GM12878 (cell line): ENCODE results near the gene ABCC2. TPM values are rescaled to one million over a fixed set of nuclear protein-coding genes. Genes with fewer than 3 reads are reported as not detected.

ENCODE experiments used
- ATAC-seq: fragments of 200-7000 bp; cut with Tn5 transposase; 3 replicates; pipeline ENCODE4 v1.9.1; 2020; ENCODE audit warnings: mild to moderate bottlenecking, moderate library complexity
- BruUV-seq: library from RNA; stranded (reverse); fragments of 400-500 nt; replicated peaks from 2 replicates; lab custom pipeline; 2021; lab: Mats Ljungman, UMichigan
- CTCF ChIA-PET: fragments of 300-600 bp; sonication (Branson Sonifier 250); formaldehyde crosslinking; extraction: SDS; loops from one replicate; lab custom pipeline; 2021; ENCODE audit warnings: inconsistent platforms; lab: Yijun Ruan, JAX
- POLR2A ChIA-PET: fragments of 350-600 bp; formaldehyde crosslinking; extraction: SDS; loops from one replicate; lab custom pipeline; 2021; ENCODE audit warnings: inconsistent platforms; lab: Charles Lee
- RAD21 ChIA-PET: fragments of 300-600 bp; sonication (Branson Sonifier 250); formaldehyde crosslinking; loops from one replicate; lab custom pipeline; 2023; ENCODE audit warnings: antibody characterized with exemption; ENCODE audit not compliant: unreplicated experiment; lab: Charles Lee
- SMC1A ChIA-PET: fragments of 300-600 bp; sonication (Branson Sonifier 250); formaldehyde crosslinking; loops from one replicate; lab custom pipeline; 2023; ENCODE audit not compliant: unreplicated experiment, uncharacterized antibody; lab: Charles Lee
- DNase-seq: peaks from one replicate; pipeline ENCODE4 v3.0.0-alpha.2; 2011; ENCODE audit warnings: low read depth, low spot score
- FAIRE-seq: peaks from 3 replicates; lab custom pipeline; 2011; peaks lifted over from hg19 to GRCh38; lab: Jason Lieb, UNC
- H2AFZ ChIP-seq: 2 replicates; pipeline ENCODE4 v1.6.0; 2011; ENCODE audit warnings: low read depth, low read length, control low read depth; ENCODE audit not compliant: control insufficient read depth
- H3K27ac ChIP-seq: 2 replicates; pipeline ENCODE4 v1.5.1; 2011; ENCODE audit warnings: control low read depth; ENCODE audit not compliant: control insufficient read depth, insufficient read depth
- H3K27me3 ChIP-seq, 2 experiments: replicated peaks in 1 of 2; 2 replicates each; pipeline versions ENCODE4 v1.6.0 to v1.6.1; 2011; ENCODE audit warnings: low read length in 1 of 2; ENCODE audit not compliant: control insufficient read depth in 2 of 2, insufficient read depth in 2 of 2
- H3K36me3 ChIP-seq, 2 experiments: 2 replicates each; pipeline ENCODE4 v1.5.1; 2011; ENCODE audit warnings: low read length in 1 of 2; ENCODE audit not compliant: control insufficient read depth in 2 of 2, insufficient read depth in 2 of 2
- H3K4me1 ChIP-seq: 2 replicates; pipeline ENCODE4 v1.6.1; 2011; ENCODE audit warnings: mild to moderate bottlenecking, low read length, moderate library complexity, mixed read lengths; ENCODE audit not compliant: control insufficient read depth, insufficient read depth
- H3K4me2 ChIP-seq: 2 replicates; pipeline ENCODE4 v1.6.0; 2011; ENCODE audit warnings: control low read depth; ENCODE audit not compliant: control insufficient read depth, insufficient read depth
- H3K4me3 ChIP-seq: fragments of 200-600 bp; sonication (generic); 2 replicates; pipeline ENCODE4 v1.5.1; 2016
- H3K79me2 ChIP-seq: 2 replicates; pipeline ENCODE4 v1.6.0; 2011; ENCODE audit warnings: low read length; ENCODE audit not compliant: control insufficient read depth, insufficient read depth
- H3K9ac ChIP-seq: 2 replicates; pipeline ENCODE4 v1.8.0; 2011; ENCODE audit warnings: low read length, control low read depth, mixed read lengths; ENCODE audit not compliant: control insufficient read depth, insufficient read depth
- H3K9me3 ChIP-seq: replicated peaks from 3 replicates; pipeline ENCODE4 v1.5.1; 2011; ENCODE audit warnings: mild to moderate bottlenecking, low read length; ENCODE audit not compliant: control insufficient read depth, insufficient read depth
- H4K20me1 ChIP-seq: 2 replicates; pipeline ENCODE4 v1.6.0; 2011; ENCODE audit not compliant: control insufficient read depth, insufficient read depth
- ATF2 ChIP-seq: IDR thresholded peaks from 2 replicates; pipeline ENCODE4 v1.6.1; 2012; ENCODE audit warnings: low read length, inconsistent platforms
- ATF7 ChIP-seq: fragments of 450-650 bp; IDR thresholded peaks from 2 replicates; pipeline ENCODE4 v1.6.1; 2016; ENCODE audit warnings: low read depth, mild to moderate bottlenecking
- BHLHE40 ChIP-seq, 2 experiments: fragments of 450-650 bp in 1 of 2; IDR thresholded peaks; 2 replicates each; pipeline ENCODE4 v1.6.1; 2011 to 2017; ENCODE audit warnings: low read depth in 2 of 2, borderline replicate concordance in 1 of 2, improper control_type of control experiment in 1 of 2, low read length in 1 of 2, mild to moderate bottlenecking in 1 of 2
- EGR1 ChIP-seq, 2 experiments: IDR thresholded peaks; 1 replicate in 1 of 2; 2 replicates in 1 of 2; pipeline ENCODE4 v1.6.1; 2011 to 2012; ENCODE audit warnings: low read depth in 2 of 2, low read length in 2 of 2, borderline replicate concordance in 1 of 2, mild to moderate bottlenecking in 1 of 2, moderate library complexity in 1 of 2
- HCFC1 ChIP-seq: fragments of 150-350 bp; IDR thresholded peaks from 2 replicates; pipeline ENCODE4 v1.6.1; 2014; ENCODE audit warnings: low read length
- HDGF ChIP-seq: fragments of 450-650 bp; IDR thresholded peaks from 2 replicates; pipeline ENCODE4 v1.6.1; 2016; ENCODE audit warnings: antibody characterized with exemption
- JUNB ChIP-seq: IDR thresholded peaks from 2 replicates; pipeline ENCODE4 v1.6.1; 2016; ENCODE audit warnings: antibody characterized with exemption, mild to moderate bottlenecking
- MEF2B ChIP-seq: fragments of 450-650 bp; IDR thresholded peaks from 2 replicates; pipeline ENCODE4 v1.6.1; 2018; ENCODE audit warnings: mild to moderate bottlenecking, moderate library complexity; ENCODE audit not compliant: partially characterized antibody, poor library complexity, severe bottlenecking
- MLLT1 ChIP-seq: fragments of 450-650 bp; IDR thresholded peaks from 2 replicates; pipeline ENCODE4 v1.6.1; 2016; ENCODE audit warnings: mild to moderate bottlenecking
- MTA2 ChIP-seq: fragments of 450-650 bp; IDR thresholded peaks from 2 replicates; pipeline ENCODE4 v1.6.1; 2016; ENCODE audit warnings: low read depth, mild to moderate bottlenecking, moderate library complexity
- PAX8 ChIP-seq: fragments of 450-650 bp; IDR thresholded peaks from 2 replicates; pipeline ENCODE4 v1.6.1; 2017; ENCODE audit warnings: mild to moderate bottlenecking, moderate library complexity
- PBX3 ChIP-seq: IDR thresholded peaks from 2 replicates; pipeline ENCODE4 v1.6.1; 2011; ENCODE audit warnings: mild to moderate bottlenecking, low read depth, low read length, moderate library complexity; ENCODE audit not compliant: insufficient replicate concordance
- PML ChIP-seq: IDR thresholded peaks from 2 replicates; pipeline ENCODE4 v1.6.1; 2012; ENCODE audit warnings: low read length, inconsistent platforms
- POLR2AphosphoS2 ChIP-seq: IDR thresholded peaks from 2 replicates; pipeline ENCODE4 v1.6.1; 2011; ENCODE audit warnings: low read depth, mild to moderate bottlenecking, low read length, improper control_type of control experiment, moderate library complexity
- POU2F2 ChIP-seq: IDR thresholded peaks from 3 replicates; pipeline ENCODE4 v1.6.1; 2011; ENCODE audit warnings: low read depth, mild to moderate bottlenecking, low read length, borderline replicate concordance
- RELA ChIP-seq: fragments of 450-650 bp; IDR thresholded peaks from 2 replicates; pipeline ENCODE4 v1.8.0; 2014; ENCODE audit warnings: borderline replicate concordance; ENCODE audit not compliant: partially characterized antibody
- RUNX3 ChIP-seq: IDR thresholded peaks from 2 replicates; pipeline ENCODE4 v1.6.1; 2012; ENCODE audit warnings: low read length, inconsistent platforms
- SMARCA5 ChIP-seq: fragments of 450-650 bp; IDR thresholded peaks from 2 replicates; pipeline ENCODE4 v1.6.1; 2017; ENCODE audit warnings: mild to moderate bottlenecking
- SUZ12 ChIP-seq: fragments of 200-600 bp; sonication (generic); IDR thresholded peaks from one replicate; pipeline ENCODE4 v1.6.1; 2018; ENCODE audit warnings: antibody characterized with exemption, mild to moderate bottlenecking; ENCODE audit not compliant: unreplicated experiment
- TBL1XR1 ChIP-seq: IDR thresholded peaks from 2 replicates; pipeline ENCODE4 v1.6.1; 2012; ENCODE audit warnings: low read depth, low read length, improper control_type of control experiment
- ZNF217 ChIP-seq: fragments of 450-650 bp; IDR thresholded peaks from 2 replicates; pipeline ENCODE4 v1.6.1; 2017; ENCODE audit warnings: antibody characterized with exemption, mild to moderate bottlenecking
- ZNF384 ChIP-seq: IDR thresholded peaks from 2 replicates; pipeline ENCODE4 v1.6.1; 2012; ENCODE audit warnings: low read depth, mild to moderate bottlenecking, low read length, improper control_type of control experiment, borderline replicate concordance
- WGBS: methylation state at CpG from one replicate; pipeline ENCODE4 v1.1.6; 2016; ENCODE audit warnings: low lambda C conversion rate; ENCODE audit not compliant: insufficient replicate concordance, insufficient coverage; ENCODE audit errors: missing lambda C conversion rate; 5-methylcytosine and 5-hydroxymethylcytosine counted together
- in situ Hi-C: fragments of 300-500 bp; cut with MboI; formaldehyde crosslinking; loops from 9 replicates; pipeline ENCODE4 v1.14.3; 2018; ENCODE audit warnings: mixed read lengths
- intact Hi-C: fragments of 100-400 bp; cut with micrococcal nuclease; formaldehyde crosslinking; loops from one replicate; pipeline ENCODE4 v1.14.2; 2022; ENCODE audit not compliant: unreplicated experiment
- polyA plus RNA-seq, 11 experiments: library from polyadenylated mRNA; depleted of rRNA in 4 of 11; unstranded in 6 of 11; stranded (reverse) in 5 of 11; fragments of >200 nt; fragmentation: Nextera tagmentation in 4 of 11; fragmentation: Illumina TruSeq in 1 of 11; extraction: Ambion mirVana in 4 of 11; extraction: Trizol in 1 of 11; gene quantifications; 1 replicate in 1 of 11; 2 replicates in 10 of 11; pipeline versions ENCODE4 v1.2.1 to v1.2.3, GENCODE V29; 2011 to 2016; ENCODE audit warnings: inconsistent platforms in 2 of 11, missing spikeins in 2 of 11, low read depth in 1 of 11
- total RNA-seq, 4 experiments: library from RNA; depleted of rRNA in 3 of 4; stranded (reverse); fragments of >200 nt in 3 of 4; fragmentation: Illumina TruSeq in 1 of 4; extraction: Trizol in 1 of 4; gene quantifications; 2 replicates each; pipeline versions ENCODE4 v1.2.1 to v1.2.3, GENCODE V29; 2013 to 2021

The ABCC2 gene
- total and polyA plus RNA-seq, 10 of the 15 experiments (the other 5 are each of a cell fraction or from before 2014, with no cell fraction given): 0.02 to 0.95 (median 0.21) TPM

- peak; percentile 60 for ATAC-seq
- no peaks in the 10 kb centered on the region for H3K79me2 ChIP-seq
Measured at GRCh38 chr10:99828464-99828863, 46.0 kb downstream of the ABCC2 start.

More at GRCh38 chr10:99828464-99828863, 46.0 kb downstream of the ABCC2 start:
- DNase-seq: peak; percentile 12
- ChIA-PET CTCF (interaction anchor here (0.9 kb wide), 1 partner anchor 367 kb away, joined by 4 read pairs; no protein-coding TSS in a partner anchor), SMC1A (interaction anchor here (1.1 kb wide), 1 partner anchor 256 kb away, joined by 3 read pairs; no protein-coding TSS in a partner anchor)
- Histone ChIP-seq H3K36me3 (no peaks in the 10 kb centered on the region), H3K4me2 (no peak overlapping the region), H3K9me3 (no peaks in the 10 kb centered on the region; the same call in 2 of the 3 replicates)
- no peak for FAIRE-seq
- intact Hi-C loops: no loop called here
- no peak for TF ChIP-seq PBX3
- 0 out of 2 replicates have a peak, but pooled peaks have one; percentile 19 for TF ChIP-seq MLLT1
- TF ChIP-seq ATF7: 0 out of 2 replicates have a peak, but pooled peaks have one; percentile 17
- TF ChIP-seq HDGF: no peak
- TF ChIP-seq ATF2: no peak
- TF ChIP-seq JUNB: no peak
- TF ChIP-seq TBL1XR1: no peak
- TF ChIP-seq ZNF217: no peak
- TF ChIP-seq MTA2: peak; percentile 52
- TF ChIP-seq RELA: no peak
- TF ChIP-seq POU2F2: no peak
- no peak for TF ChIP-seq POLR2AphosphoS2
- no peak for TF ChIP-seq HCFC1
- TF ChIP-seq EGR1 (IDR thresholded peaks at IDR 0.05; ENCODE audit: borderline replicate concordance in 1 of 2, low read depth in 2 of 2, low read length in 2 of 2): no peak
- TF ChIP-seq PAX8: no peak
- TF ChIP-seq SUZ12: no peak
- no peak for TF ChIP-seq BHLHE40 (IDR thresholded peaks at IDR 0.05; ENCODE audit: borderline replicate concordance in 1 of 2, low read depth in 2 of 2, low read length in 1 of 2)
- no peak for TF ChIP-seq PML
- no peak for TF ChIP-seq ZNF384
- TF ChIP-seq SMARCA5: no peak
- no peak for TF ChIP-seq MEF2B
- peak; percentile 27; the same call in 1 of the 2 replicates for TF ChIP-seq RUNX3
- TF ChIP-seq, all 136 proteins: peak for 4
- WGBS: 30% methylated on average over 2 of the region's 2 CpGs
- no TSS peak for BruUV-seq
- POLR2A ChIA-PET: interaction anchor here (0.6 kb wide), 1 partner anchor 102 kb away, joined by 6 read pairs; no protein-coding TSS in a partner anchor
- no peaks in the 10 kb centered on the region for H3K27me3 ChIP-seq
- no peaks in the 10 kb centered on the region for H3K4me1 ChIP-seq
- H3K27ac ChIP-seq: no peak overlapping the region
- RAD21 ChIA-PET: no interaction called here
- no peak overlapping the region for H3K9ac ChIP-seq
- H4K20me1 ChIP-seq: no peaks in the 10 kb centered on the region
- no peak overlapping the region for H2AFZ ChIP-seq
- in situ Hi-C loops: no loop called here
- H3K4me3 ChIP-seq: no peak overlapping the region
